Kidney (tissue), 14 donors: ENCODE data around the gene CCDC181. TPM values are rescaled to one million over a fixed set of nuclear protein-coding genes. Genes with fewer than 3 reads are reported as not detected.
A peak's percentile ranks its signal among the peaks of the same experiment; 100 is the strongest.

Experiments
- DNase-seq, 5 donors: peaks; one replicate each; pipeline ENCODE4 v3.0.0-alpha.2; 2013 to 2020
- FAIRE-seq: peaks from 2 replicates; lab custom pipeline; 2012; peaks lifted over from hg19 to GRCh38; lab: Jason Lieb, UNC
- H3K27ac ChIP-seq, 2 donors: one replicate each; pipeline ENCODE4 v1.7.0; 2013; ENCODE audit warnings: low read depth in 2 of 2, low read length in 2 of 2, inconsistent platforms in 1 of 2
- H3K27me3 ChIP-seq: one replicate; pipeline ENCODE4 v1.7.1; 2013; ENCODE audit warnings: low read length, inconsistent platforms; ENCODE audit not compliant: control insufficient read depth, insufficient read depth
- H3K36me3 ChIP-seq, 3 donors: one replicate each; pipeline versions ENCODE4 v1.7.0 to v1.7.1; 2013; ENCODE audit warnings: low read length in 3 of 3, control low read depth in 1 of 3, inconsistent platforms in 1 of 3; ENCODE audit not compliant: insufficient read depth in 3 of 3, control insufficient read depth in 2 of 3
- H3K4me1 ChIP-seq, 3 donors: one replicate each; pipeline versions ENCODE4 v1.7.0 to v1.7.1; 2013; ENCODE audit warnings: low read length in 3 of 3, inconsistent platforms in 1 of 3, low read depth in 1 of 3; ENCODE audit not compliant: control insufficient read depth in 2 of 3, insufficient read depth in 2 of 3
- H3K4me3 ChIP-seq, 3 donors: one replicate each; pipeline versions ENCODE4 v1.7.0 to v1.8.1; 2013; ENCODE audit warnings: low read length in 3 of 3, control low read depth in 1 of 3, inconsistent platforms in 1 of 3
- H3K9ac ChIP-seq, 3 donors: one replicate each; pipeline versions ENCODE4 v1.7.0 to v1.7.1; 2013; ENCODE audit warnings: low read length in 3 of 3, control low read depth in 1 of 3, inconsistent platforms in 1 of 3
- H3K9me3 ChIP-seq, 3 donors: one replicate each; pipeline versions ENCODE4 v1.7.0 to v1.7.1; 2013; ENCODE audit warnings: low read length in 3 of 3, control low read depth in 1 of 3, inconsistent platforms in 1 of 3; ENCODE audit not compliant: control insufficient read depth in 2 of 3, insufficient read depth in 1 of 3
- intact Hi-C: fragments of 100-400 bp; cut with DNase I; formaldehyde crosslinking; loops from one replicate; pipeline ENCODE4 v1.11.1; 2022
- polyA plus RNA-seq: library from polyadenylated mRNA; stranded (reverse); fragments of 350-450 nt; fragmentation: Illumina TruSeq; extraction: RNeasy Lipid Tissue Mini Kit (QIAGEN cat#74804); gene quantifications from one replicate; pipeline ENCODE4 v1.2.3, GENCODE V29; 2014; ENCODE audit warnings: low read depth, low replicate concordance; ENCODE audit not compliant: insufficient read depth
- total RNA-seq: library from RNA; stranded (reverse); fragmentation: NEBNext Ultra II Directional; extraction: Animal tissue kit (Norgen Biotek cat#: 25700); gene quantifications from one replicate; pipeline ENCODE4 v1.2.1, GENCODE V29; 2021
- TF ChIP-seq, protein P1 (sequence below): IDR thresholded peaks from 3 replicates; pipeline ENCODE4 v1.5.1; 2012; ENCODE audit warnings: mild to moderate bottlenecking, moderate library complexity, borderline replicate concordance; ENCODE audit not compliant: insufficient read depth; ENCODE audit errors: extremely low read depth
- donor health status: control.
- donor health status: control.
- donor health status: control.
- donor health status: control.
- donor health status: control.
- donor health status: DM: yes; HTN: yes; CAD: no.
- donor health status: Normal renal cell carcinoma (clear cell type).

CCDC181 gene
- total and polyA plus RNA-seq, 2 donors from 2014 or later, result 4.8 to 8.2 TPM

DNA sequence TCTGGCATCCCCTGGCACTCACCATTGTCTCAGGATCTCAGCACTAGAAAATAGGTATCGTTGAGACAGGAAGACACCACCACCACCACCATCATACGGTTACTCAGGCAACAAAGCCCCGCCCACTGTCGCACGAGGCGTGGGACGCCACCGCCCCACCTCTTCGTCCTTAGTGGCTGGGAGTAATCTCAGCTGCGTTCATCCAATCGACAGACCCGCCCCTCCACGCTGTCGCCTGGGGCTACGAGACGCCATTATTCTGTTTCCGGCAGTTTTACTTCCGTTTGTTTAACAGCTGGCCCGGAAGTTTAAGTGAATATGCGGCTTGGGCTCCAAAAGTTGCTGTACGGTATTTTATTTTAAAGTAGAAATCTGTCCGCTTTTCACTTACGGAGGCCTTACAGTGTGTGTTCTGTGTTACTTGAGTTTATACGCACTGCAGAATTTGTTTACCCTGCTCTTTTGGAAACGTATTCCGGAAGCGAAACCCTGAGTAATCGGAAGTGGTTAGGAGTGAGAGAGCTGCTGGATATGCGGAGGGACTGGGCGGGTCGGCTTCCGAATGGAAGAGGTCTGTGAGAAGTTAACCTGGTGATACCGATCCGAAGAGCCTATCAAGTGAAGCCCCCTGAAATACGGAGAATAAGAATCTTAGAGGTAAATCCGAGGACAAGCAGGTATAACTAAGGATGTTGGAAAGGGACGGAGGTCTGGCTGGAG lies 59.4 kb downstream of the CCDC181 start, which contains the start of the genes BLZF1 and NME7:
TSS of gene BLZF1 (plus strand) at position 510 of the 720 bp plus-strand sequence. CDS start 1,328 bp downstream, outside the sequence.
TSS of gene NME7 (minus strand) at position 112 of the 720 bp plus-strand sequence. CDS start at position 25, 87 bp downstream.
- Histone ChIP-seq H3K27ac (peak within 1 kb of the TSS; percentile 48 to 60), H3K9ac (peak within 1 kb of the TSS; percentile 80 to 96 (median 84)), H3K27me3 (no peaks in the 10 kb centered on the region), H3K9me3 (no peaks in the 10 kb centered on the region), H3K4me3 (peak within 1 kb of the TSS; percentile 97 to 99 (median 98)), H3K36me3 (peaks cover 0 to 6% (median 2%) of the 10 kb centered on the region in 3 donors), H3K4me1 (peaks cover 0 to 7% (median 4%) of the 10 kb centered on the region in 3 donors)
- TF ChIP-seq, protein P1, sequence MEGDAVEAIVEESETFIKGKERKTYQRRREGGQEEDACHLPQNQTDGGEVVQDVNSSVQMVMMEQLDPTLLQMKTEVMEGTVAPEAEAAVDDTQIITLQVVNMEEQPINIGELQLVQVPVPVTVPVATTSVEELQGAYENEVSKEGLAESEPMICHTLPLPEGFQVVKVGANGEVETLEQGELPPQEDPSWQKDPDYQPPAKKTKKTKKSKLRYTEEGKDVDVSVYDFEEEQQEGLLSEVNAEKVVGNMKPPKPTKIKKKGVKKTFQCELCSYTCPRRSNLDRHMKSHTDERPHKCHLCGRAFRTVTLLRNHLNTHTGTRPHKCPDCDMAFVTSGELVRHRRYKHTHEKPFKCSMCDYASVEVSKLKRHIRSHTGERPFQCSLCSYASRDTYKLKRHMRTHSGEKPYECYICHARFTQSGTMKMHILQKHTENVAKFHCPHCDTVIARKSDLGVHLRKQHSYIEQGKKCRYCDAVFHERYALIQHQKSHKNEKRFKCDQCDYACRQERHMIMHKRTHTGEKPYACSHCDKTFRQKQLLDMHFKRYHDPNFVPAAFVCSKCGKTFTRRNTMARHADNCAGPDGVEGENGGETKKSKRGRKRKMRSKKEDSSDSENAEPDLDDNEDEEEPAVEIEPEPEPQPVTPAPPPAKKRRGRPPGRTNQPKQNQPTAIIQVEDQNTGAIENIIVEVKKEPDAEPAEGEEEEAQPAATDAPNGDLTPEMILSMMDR, result no peak
- DNase-seq (peak; percentile 97 to 99 (median 98)), FAIRE-seq (peak; percentile 97)
- intact Hi-C loops, result no loop called here

DNA sequence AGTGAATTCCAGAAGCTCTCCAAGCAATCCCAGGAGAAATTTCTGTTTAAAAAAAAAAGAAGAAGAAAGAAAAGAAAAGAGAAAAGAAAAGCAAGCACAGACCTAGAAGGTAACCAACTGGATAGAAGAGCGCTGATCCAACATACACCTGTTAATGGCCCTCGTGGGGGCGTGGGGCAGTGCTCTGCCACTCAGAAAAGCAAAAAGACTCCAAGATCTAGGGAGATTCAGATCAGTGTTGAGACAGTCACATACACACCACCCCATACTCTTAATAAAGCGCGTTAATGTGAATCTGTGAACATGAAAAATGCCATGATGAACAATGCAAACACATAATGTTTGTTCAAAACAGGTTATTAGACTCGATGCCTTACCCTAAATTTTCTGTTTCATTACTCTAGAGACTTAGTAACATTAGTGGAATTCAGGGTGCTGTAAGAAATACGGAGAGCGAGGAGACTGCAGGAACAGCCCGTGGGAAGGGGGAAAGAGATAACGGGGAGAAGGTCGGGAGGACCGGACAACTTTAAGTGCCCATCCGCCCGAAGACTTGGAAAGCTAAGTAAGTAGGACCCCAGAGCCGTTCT lies 60.1 kb downstream of the CCDC181 start:
- intact Hi-C loops, result no loop called here
- H3K27ac ChIP-seq, result peak overlapping the region; percentile 48 to 60

DNA sequence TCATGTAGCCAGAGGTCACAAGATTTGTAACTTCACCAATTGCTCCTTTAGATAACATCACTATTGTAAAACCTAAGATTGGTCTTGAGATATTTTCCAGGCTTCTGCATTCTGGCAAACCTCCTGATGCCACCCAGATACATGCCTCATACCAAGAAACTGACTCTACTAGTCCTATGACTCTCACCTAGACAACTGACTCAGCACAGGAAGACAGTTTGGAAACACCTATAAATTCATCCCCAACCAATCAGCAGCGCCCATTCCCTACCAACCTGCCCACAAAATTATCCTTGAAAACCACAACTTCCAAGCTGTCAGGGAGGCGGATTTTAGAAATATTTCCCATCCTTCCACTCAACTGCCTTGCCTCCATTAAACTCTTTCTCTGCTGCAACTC lies 62.3 kb downstream of the CCDC181 start:
- TF ChIP-seq, protein P1, result no peak
- no peak overlapping the region for H3K9ac ChIP-seq
- no peak for FAIRE-seq
- H3K4me1 ChIP-seq, result peaks cover 0 to 7% (median 4%) of the 10 kb centered on the region in 3 donors
- H3K36me3 ChIP-seq, result peaks cover 0 to 2% (median 2%) of the 10 kb centered on the region in 3 donors
- H3K27ac ChIP-seq, result no peak overlapping the region
- no peak for DNase-seq
- no peaks in the 10 kb centered on the region for H3K27me3 ChIP-seq
- no peaks in the 10 kb centered on the region for H3K9me3 ChIP-seq
- intact Hi-C loops, result no loop called here
- no peak overlapping the region for H3K4me3 ChIP-seq

More for the DNA sequence above, 60.1 kb downstream of the CCDC181 start:
- Histone ChIP-seq H3K36me3 (peaks cover 0 to 6% (median 2%) of the 10 kb centered on the region in 3 donors), H3K9ac (peak overlapping the region; percentile 63 to 96 (median 80)), H3K4me1 (peaks cover 0 to 7% (median 4%) of the 10 kb centered on the region in 3 donors), H3K9me3 (no peaks in the 10 kb centered on the region), H3K27me3 (no peaks in the 10 kb centered on the region), H3K4me3 (peak overlapping the region; percentile 97 to 99 (median 98))
- FAIRE-seq (no peak), DNase-seq (no peak)
- TF ChIP-seq, protein P1, result no peak
